CD4-positive, alpha-beta T cell treated with Interleukin-15 for 4 hours (primary cell): ENCODE results near the gene NMNAT2.
"Not testable (repeated sequence)": the region's sequence is repeated elsewhere in the genome, so short reads cannot be mapped to it uniquely, and the experiment has no call there.

Experiments used
- DNase-seq: peaks from one replicate; pipeline ENCODE4 v3.0.0-alpha.2; 2020; ENCODE audit warnings: low spot score

NMNAT2 gene

DNA sequence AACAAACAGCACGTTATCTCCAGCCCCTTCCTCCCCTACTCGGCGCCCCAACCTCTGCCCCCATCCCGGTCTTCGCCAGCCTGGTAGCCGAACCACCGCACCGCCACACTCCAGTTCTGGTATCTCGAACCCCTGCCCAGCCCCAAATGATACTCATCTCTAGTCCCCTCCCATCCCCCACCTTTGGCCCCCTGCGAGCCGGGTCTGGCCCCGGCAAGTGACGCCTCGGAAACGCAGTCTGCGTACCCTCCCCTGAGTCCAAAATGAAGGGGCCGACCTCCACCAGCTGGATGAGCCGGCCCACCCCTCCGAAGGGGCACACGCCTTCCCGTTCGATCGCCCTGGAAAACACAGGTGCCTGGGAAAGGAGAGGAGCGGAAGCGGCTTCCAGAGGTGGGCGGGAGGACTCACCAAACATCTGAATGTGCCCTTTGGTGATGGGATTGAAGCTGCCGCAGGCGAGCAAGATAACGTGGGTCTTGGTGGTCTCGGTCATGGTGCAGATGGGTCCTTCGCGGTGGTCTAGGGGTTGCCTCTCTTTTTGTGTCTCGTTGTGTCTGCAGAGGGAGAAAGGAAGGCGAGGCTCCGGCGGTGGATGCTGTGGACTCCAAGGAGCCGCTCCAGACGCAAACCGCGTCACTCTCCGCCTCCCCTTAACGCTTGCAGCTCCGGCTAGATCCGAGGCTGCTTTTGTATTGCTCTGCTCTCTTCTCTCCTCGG is at the start of gene NMNAT2:
NMNAT2 (minus strand) TSS at position 609 of the 720 bp plus-strand sequence; CDS start at position 496, 113 bp downstream.
- no peak for DNase-seq

DNA sequence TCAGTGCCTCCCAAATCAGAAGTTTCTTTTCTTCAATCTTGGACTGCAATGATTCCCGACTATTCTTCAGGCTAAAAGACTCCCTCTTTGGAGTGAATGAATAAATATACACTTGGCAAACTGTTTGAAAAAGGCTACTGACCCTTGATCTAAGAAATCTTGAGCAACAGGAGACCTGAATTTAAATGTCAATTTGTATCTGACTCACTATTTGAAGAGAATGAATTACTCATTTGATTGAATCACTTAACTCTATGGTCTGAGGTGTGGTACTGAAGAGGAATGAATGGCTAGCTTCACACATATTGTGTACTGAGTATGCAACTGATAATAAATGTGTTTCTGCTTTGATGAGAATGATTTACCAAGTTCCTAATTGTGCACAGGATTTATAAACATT is 49.5 kb upstream of the NMNAT2 start:
- no peak for DNase-seq

DNA sequence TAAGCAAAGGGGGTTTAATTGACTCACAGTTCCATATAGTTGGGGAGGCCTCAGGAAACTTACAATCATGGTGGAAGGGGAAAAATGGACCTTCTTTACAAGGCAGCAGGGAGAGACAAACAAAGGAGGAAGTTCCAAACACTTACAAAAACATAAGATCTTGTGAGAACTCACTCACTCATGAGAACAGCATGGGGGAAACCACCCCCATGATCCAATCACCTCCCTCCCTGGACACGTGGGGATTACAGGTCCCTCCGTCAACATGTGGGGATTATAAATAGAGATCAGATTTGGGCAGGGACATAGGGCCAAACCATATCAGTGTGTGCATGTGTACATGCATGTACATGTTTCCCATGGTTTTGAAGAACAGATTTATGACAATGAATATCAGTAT is 48.6 kb upstream of the NMNAT2 start:
- DNase-seq, result no peak

DNA sequence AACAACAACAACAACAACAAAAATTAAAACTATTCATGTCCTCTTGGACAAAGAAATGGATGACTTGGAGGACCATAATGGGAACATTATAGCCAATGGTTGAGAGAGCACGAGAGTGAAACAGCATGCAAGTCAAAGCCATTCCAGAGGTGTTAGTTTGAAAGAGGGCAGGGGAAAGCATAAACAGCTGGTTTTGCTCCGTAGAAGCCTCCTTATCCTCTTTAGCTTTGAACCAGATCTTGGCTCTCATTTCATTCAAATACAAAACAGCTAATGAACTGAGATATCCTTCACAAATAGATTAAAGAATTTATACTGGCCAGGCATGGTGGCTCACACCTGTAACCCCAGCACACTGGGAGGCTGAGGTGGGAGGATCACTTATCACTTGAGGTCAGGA is 45.4 kb upstream of the NMNAT2 start:
- no peak for DNase-seq

DNA sequence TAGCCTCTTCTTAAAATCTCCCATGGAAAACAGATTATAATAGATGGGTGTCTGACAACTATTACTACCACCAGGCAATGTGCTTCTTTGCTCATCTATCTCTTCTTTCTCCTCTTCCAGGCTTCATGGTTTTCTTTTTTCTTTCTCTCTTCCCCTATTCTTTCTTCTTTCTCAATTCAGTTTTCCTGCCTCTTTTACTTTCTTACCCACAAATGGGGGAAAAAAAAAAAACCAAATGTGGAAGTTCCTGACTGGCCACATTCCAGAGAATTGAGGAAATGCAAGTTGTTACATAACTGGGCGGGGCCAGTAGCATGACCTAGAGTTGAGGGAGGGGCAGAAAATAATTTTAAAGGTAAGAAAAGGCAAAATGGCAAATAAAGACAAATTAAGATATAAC is 43.2 kb upstream of the NMNAT2 start:
- DNase-seq, result no peak

DNA sequence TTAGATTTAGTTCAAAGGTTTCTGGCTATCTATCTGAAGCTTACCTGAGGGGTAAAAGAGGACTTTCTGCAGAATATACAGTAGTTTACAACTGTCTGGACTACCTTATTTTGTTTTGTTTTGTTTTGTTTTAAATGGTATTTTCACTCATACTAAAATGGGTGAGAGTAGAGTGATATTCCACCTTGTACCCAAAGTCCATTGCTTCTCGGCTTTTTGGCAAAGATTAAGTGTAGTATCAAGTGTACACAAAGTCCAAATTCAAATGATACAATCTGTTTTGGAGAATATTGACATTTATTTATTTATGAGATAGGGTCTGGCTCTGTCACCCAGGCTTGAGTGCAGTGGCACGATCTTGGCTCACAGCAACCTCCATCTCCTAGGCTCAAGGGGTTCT is 42.4 kb upstream of the NMNAT2 start:
- no peak for DNase-seq

GRCh38 chr1:183457449-183457848 is 39.3 kb upstream of the NMNAT2 start:
- DNase-seq, result no peak

- DNase-seq, result no peak
Observed at GRCh38 chr1:183456826-183457225, 38.6 kb upstream of the NMNAT2 start.

DNA sequence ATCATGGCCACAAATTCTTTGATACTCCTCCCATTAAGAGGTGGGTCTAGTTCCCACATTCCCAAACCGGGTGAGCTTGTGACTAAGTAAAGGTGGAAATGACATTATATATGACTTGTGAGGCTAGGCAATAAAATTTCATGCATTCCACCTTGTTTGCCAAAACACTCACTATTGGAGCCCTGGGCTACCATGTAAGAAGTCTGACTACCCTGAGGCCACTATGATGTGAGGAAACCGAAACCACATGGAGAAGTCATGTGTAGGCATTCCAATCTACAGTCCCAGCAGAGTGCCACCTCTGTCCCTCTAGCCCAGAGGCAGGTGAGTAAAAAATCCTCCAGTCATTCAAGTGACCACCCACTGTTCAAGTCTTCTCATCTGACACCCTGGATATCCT is 36.2 kb upstream of the NMNAT2 start:
- DNase-seq, result no peak

- DNase-seq, result no peak
Observed at GRCh38 chr1:183450093-183450492, 31.9 kb upstream of the NMNAT2 start.

GRCh38 chr1:183449223-183449770 is 31.1 kb upstream of the NMNAT2 start:
- no peak for DNase-seq

DNA sequence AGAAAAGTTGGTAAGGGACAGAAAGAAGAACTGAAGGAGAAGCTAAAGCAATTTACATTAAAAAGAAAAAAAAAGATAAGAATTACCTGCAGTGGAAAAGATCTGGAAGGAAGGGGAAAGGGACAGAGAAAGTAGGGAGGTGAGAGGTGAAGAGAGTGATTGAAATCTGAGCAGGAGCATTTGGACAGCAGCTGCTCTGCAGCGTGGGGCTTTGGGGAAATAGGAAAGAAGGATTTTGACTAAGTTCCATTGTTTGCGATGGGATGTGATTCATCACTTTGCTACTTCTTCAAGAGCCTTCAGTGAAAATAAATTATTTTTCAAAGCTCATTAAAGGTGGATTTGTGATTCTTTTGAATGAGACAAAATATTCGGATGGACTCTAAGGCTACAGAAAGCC is 26.1 kb upstream of the NMNAT2 start:
- no peak for DNase-seq

GRCh38 chr1:183443466-183443865 is 25.3 kb upstream of the NMNAT2 start:
- DNase-seq, result no peak

DNA sequence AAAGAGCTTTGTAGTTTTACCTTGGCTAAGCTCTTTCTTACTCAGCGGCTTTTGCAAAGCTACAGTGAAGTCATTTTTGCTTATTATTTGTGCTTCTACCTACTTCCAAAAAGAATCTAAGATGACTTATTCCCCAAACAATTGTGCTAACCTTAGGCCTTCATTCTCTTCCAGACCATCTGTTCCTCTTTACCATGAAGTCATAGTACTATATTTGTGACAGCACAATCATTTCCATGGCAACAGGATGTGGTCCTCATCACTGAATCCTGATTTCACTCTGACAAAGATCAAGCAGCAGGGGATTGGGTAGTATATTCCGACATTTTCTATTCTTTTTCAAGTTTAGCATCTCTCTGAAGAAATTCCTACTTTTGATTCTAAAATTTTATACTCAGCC is 24.8 kb upstream of the NMNAT2 start:
- no peak for DNase-seq

DNA sequence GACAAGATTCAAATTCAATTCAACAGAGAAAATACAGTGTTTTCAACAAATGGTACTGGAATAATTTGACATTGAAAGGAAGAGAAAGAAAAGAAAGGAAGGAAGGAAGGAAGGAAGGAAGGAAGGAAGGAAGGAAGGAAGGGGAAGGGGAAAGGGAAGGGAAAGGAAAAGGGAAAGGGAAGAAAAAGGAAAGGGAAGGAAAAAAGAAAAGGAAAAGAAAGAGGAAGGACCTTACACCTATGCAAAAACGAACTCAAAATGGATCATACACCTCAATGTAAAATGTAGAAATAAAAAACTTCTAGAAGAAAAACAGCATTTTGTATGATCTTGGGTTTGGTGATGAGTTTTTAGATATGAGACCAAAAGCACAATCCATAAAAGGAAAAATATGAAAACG is 19.9 kb upstream of the NMNAT2 start:
- DNase-seq, result no peak

DNA sequence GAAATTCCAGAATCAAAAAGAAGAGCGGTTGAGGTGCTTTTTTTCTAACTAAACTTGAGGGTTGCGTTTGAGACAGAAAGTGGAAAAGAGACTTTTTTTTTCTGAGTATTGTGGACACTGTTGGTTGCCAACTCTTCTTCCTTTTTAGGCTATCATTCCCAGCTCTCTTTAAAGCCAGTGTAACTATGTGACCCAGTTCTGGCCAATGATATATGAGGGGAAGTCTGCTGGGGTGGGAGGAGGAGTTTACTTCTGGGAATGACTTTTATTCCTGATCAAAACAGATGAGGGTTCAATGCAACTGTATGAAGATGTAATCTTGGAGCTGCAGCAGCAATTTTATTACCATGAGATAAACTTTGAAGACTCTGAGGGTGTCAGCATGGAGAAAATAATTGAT is 17.3 kb upstream of the NMNAT2 start:
- no peak for DNase-seq

DNA sequence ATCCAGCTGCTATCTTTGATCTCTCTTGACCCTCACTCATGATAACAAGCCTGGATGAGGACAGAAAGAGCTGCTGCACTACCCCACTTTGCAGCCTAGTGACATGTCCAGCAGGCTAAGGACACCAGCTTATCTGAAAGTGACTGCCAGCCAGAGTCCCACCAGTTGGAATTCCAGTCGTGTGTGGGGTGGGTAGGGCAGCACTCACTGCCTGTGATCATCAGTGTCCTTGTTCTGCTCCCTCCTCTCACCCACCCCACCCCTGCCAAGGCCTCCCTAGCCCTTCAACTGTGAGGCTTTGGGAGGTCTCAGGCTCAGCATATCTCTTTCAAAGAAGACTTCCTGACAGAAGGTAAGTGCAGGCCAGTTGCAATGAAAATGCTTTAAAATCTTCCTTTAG is 15.5 kb upstream of the NMNAT2 start:
- DNase-seq, result no peak

- no peak for DNase-seq
Observed at GRCh38 chr1:183432548-183432875, 14.3 kb upstream of the NMNAT2 start.

DNA sequence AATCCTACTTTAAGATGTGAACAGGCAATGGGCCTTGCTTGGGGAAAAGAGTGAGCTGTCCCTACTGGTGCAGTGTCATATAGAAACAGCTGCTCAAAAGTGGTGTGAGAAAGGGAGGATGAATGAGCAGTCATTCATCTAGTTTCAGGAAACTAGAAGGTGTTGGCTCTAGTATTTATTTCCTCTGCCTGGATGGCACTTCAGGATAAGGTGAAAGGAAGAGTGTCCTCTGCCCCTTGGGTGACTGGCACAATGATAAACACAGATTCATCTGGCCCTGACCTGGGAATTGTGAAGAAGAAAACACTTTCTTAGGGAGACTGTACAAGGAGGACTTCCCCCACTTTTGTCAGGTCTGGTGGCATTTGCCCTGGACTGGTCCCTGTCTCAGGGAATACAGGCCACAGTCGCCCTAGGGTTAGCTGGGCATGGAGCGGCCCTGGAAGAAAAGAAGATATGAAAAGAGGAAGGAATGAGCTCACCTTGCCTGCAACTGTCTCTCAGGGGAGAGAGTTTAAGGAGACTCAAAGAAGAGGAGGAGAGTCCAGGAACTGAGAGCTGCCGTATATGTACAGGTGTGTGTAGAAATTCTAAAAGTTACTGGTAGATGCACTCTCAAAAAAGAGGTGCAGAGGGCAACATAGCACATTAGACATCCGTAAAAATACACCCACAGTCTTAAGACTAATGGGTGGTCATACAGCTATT is 13.8 kb upstream of the NMNAT2 start:
- DNase-seq, result no peak

- DNase-seq, result not testable (repeated sequence)
Observed at GRCh38 chr1:183427591-183427990, 9.4 kb upstream of the NMNAT2 start.

DNA sequence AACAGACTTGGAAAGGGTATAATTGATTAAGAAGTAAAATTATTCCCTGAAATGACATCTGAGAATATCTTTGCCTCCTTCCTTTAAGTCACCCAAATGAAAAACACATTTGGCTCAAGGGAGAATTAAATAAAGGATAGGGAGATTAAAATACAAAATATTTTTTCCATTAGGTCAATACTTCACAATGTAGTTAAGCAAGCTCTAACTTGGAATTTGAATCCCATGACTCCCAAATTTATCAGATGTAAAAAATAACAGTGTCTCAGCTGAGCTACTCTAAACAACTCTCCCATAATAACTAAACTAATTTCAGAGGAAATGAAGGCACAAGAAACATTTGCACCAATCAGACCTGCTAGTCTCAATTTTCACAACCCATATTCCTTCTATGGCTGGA is 6.5 kb upstream of the NMNAT2 start:
- no peak for DNase-seq

DNA sequence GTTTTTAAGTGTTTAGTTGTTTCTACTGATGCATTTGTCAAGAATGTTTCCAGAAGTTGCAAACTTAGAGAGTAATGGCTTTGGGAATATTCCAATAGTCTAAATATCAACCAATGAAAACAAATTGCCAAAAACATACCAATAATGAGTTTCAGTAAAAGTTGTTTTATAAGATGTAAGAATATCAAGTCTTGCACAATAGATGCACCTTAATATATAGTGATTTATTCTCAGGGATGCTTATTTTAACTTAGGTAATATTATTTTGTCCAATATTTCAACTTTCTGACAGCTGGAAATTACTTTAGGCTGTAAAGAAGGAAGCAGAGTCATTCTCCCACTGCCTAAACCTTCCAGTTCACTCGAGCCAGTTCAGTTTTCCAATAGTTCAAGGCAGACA is 5.4 kb upstream of the NMNAT2 start:
- no peak for DNase-seq

DNA sequence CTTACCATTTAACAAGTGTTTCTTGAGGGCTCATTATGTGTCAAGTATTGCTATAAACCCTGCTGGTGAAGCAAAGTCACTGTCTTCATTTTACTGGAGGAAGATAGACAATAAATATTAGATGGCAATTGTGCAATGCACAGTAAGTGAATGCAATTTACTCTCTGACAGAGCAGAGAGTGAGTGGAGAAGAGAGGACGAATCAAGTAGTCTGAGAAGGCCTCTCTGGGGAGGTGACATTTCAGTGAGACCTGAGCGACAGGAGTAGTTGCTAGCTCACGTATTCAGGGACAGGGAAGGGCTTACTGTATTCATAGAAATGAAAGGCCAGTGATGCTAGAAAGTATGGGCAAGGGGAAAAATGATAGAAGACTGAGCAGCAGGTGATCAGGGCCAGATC is 1.2 kb upstream of the NMNAT2 start:
- DNase-seq, result no peak

GRCh38 chr1:183418696-183419095 is 516 bp upstream of the NMNAT2 start:
- no peak for DNase-seq
